Left forelimb (tissue), 1 donor: ENCODE measurements around the gene CDKN1A.
"Not testable (repeated sequence)": the region's sequence is repeated elsewhere in the genome, so short reads cannot be mapped to it uniquely, and the experiment has no call there.

Experiments used
- DNase-seq: peaks from one replicate; pipeline ENCODE4 v3.0.0-alpha.2; 2018; ENCODE audit warnings: low spot score

CDKN1A gene

GRCh38 chr6:36698196-36698595 is 19.7 kb downstream of the CDKN1A start:
- DNase-seq: no peak

- DNase-seq: no peak
These were observed 20.4 kb downstream of the CDKN1A start for GRCh38 chr6:36698871-36699271.

- DNase-seq: no peak
These were observed 20.8 kb downstream of the CDKN1A start for GRCh38 chr6:36699348-36699747.

GRCh38 chr6:36700071-36700812 is 21.7 kb downstream of the CDKN1A start:
- DNase-seq: no peak

- no peak for DNase-seq
These were observed 22.3 kb downstream of the CDKN1A start for GRCh38 chr6:36700831-36701230.

GRCh38 chr6:36701401-36701991 is 23.0 kb downstream of the CDKN1A start:
- DNase-seq: no peak

GRCh38 chr6:36702656-36703055 is 24.1 kb downstream of the CDKN1A start:
- DNase-seq: no peak

GRCh38 chr6:36703081-36703606 is 24.6 kb downstream of the CDKN1A start:
- no peak for DNase-seq

- no peak for DNase-seq
These were observed 25.5 kb downstream of the CDKN1A start for GRCh38 chr6:36703982-36704381.

GRCh38 chr6:36704961-36705577 is 26.6 kb downstream of the CDKN1A start:
- not testable (repeated sequence) for DNase-seq

GRCh38 chr6:36706339-36706738 is 27.8 kb downstream of the CDKN1A start:
- no peak for DNase-seq

GRCh38 chr6:36712816-36713215 is 34.3 kb downstream of the CDKN1A start:
- no peak for DNase-seq

GRCh38 chr6:36713846-36714245 is 35.3 kb downstream of the CDKN1A start:
- no peak for DNase-seq

GRCh38 chr6:36714511-36714910 is 36.0 kb downstream of the CDKN1A start:
- DNase-seq: no peak

GRCh38 chr6:36715469-36715868 is 37.0 kb downstream of the CDKN1A start:
- DNase-seq: no peak

GRCh38 chr6:36716476-36717093 is 38.1 kb downstream of the CDKN1A start:
- DNase-seq: no peak

GRCh38 chr6:36717231-36717825 is 38.8 kb downstream of the CDKN1A start:
- DNase-seq: no peak

GRCh38 chr6:36717871-36718540 is 39.5 kb downstream of the CDKN1A start:
- DNase-seq: no peak

GRCh38 chr6:36718560-36718959 is 40.0 kb downstream of the CDKN1A start:
- DNase-seq: no peak

- DNase-seq: no peak
These were observed 40.6 kb downstream of the CDKN1A start for GRCh38 chr6:36719126-36719525.

GRCh38 chr6:36720251-36721141 is 42.0 kb downstream of the CDKN1A start:
- DNase-seq: no peak
